Hematopoietic multipotent progenitor cell treated with erythropoietin and hydrocortisone succinate and interleukin-3 and kit ligand, for 15 days (in vitro differentiated cells): ENCODE measurements around the gene SLC25A43.
"Not testable (repeated sequence)": the region's sequence is repeated elsewhere in the genome, so short reads cannot be mapped to it uniquely, and the experiment has no call there.

Experiments
- DNase-seq: peaks from one replicate; pipeline ENCODE4 v3.0.0-alpha.2; 2015; ENCODE audit warnings: low spot score

The SLC25A43 gene

GRCh38 chrX:119398974-119399771, at the start of gene SLC25A43:
TSS of gene SLC25A43 (plus strand) at chrX:119399336. CDS start at chrX:119399404, 68 bp downstream.
- no peak for DNase-seq

- no peak for DNase-seq
Observed at GRCh38 chrX:119359618-119360382, 39.3 kb upstream of the SLC25A43 start.

DNA sequence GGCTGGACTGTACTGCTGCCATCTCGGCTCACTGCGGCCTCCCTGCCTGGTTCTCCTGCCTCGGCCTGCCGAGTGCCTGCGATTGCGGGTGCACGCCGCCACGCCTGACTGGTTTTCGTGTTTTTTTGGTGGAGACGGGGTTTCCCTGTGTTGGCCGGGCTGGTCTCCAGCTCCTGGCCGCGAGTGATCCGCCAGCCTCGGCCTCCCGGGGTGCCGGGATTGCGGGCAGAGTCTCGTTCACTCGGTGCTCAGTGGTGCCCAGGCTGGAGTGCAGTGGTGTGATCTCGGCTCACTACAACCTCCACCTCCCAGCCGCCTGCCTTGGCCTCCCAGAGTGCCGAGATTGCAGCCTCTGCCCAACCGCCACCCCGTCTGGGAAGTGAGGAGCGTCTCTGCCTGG, 37.7 kb upstream of the SLC25A43 start:
- not testable (repeated sequence) for DNase-seq

DNA sequence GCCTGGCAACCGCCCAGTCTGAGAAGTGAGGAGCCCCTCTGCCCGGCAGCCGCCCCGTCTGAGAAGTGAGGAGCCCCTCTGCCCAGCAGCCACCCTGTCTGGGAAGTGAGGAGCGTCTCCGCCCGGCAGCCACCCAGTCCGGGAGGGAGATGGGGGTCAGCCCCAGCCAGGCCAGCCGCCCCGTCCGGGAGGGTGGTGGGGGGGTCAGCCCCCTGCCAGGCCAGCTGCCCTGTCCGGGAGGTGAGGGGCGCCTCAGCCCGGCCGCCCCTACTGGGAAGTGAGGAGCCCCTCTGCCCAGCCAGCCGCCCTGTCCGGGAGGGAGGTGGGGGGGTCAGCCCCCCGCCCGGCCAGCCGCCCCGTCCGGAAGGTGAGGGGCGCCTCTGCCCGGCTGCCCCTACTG, 37.1 kb upstream of the SLC25A43 start:
- DNase-seq, result not testable (repeated sequence)

GRCh38 chrX:119363391-119363790, 35.7 kb upstream of the SLC25A43 start:
- no peak for DNase-seq

GRCh38 chrX:119371861-119372260, 27.3 kb upstream of the SLC25A43 start:
- DNase-seq, result not testable (repeated sequence)

GRCh38 chrX:119374736-119375135, 24.4 kb upstream of the SLC25A43 start:
- no peak for DNase-seq

- no peak for DNase-seq
Observed at GRCh38 chrX:119375561-119375960, 23.6 kb upstream of the SLC25A43 start.

GRCh38 chrX:119376312-119376711, 22.8 kb upstream of the SLC25A43 start:
- no peak for DNase-seq

DNA sequence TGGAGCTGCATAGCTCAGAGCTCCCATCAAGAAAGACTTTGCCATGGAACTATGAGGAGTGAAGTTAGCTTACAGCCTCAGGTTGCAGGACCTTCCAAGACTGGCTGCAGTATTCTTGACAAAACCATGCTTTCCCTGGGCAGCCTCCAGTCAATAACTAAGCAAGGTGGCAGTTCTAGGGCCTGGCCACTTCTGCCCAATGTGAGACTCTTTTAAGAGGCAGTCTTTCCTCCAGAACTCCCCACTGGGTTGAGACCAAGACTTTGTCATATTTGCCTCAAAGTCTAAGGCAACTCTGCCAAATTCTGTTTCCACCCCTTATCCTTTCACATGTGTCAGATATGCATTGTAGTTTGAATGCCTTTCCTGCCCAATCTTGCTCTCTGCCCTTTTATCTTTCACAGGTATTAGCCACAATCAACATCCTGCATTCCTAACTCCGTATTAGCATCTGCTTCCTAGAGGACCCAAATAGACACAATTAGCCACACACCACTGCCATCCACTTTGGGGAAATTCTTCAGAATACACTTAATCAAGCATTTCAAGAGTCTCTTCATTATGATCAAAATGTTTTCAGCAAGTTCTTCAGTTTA, 17.7 kb upstream of the SLC25A43 start:
- no peak for DNase-seq

- no peak for DNase-seq
Observed at GRCh38 chrX:119382606-119383005, 16.5 kb upstream of the SLC25A43 start.

- DNase-seq, result not testable (repeated sequence)
Observed at GRCh38 chrX:119386685-119387084, 12.5 kb upstream of the SLC25A43 start.

DNA sequence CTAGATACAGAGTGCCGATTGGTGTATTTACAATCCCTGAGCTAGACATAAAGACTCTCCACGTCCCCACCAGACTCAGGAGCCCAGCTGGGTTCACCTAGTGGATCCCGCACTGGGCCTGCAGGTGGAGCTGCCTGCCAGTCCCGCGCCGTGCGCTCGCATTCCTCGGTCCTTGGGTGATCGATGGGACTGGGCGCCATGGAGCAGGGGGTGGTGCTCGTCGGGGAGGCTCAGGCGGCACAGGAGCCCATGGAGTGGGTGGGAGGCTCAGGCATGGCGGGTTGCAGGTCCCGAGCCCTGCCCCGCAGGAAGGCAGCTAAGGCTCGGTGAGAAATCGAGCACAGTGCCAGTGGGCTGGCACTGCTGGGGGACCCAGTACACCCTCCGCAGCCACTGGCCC, 11.7 kb upstream of the SLC25A43 start:
- not testable (repeated sequence) for DNase-seq

DNA sequence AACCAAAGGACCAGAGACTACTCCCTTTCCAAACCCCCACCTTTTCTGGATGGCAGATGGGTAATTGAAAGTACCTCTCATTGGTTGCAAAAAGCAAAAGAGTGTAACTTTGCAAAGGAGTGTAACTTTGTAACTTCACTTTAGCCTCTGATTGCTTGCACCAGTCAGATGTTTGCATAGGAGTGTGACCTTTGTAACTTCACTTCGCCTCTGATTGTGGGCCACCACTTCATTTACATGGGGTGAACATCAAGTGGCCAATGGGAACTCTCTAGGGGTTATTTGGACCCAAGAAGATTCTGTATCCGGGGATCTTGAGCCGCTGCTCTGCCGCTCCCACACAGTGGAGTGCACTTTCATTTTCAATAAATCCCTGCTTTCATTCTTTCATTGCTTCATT, 9.9 kb upstream of the SLC25A43 start:
- DNase-seq, result no peak

DNA sequence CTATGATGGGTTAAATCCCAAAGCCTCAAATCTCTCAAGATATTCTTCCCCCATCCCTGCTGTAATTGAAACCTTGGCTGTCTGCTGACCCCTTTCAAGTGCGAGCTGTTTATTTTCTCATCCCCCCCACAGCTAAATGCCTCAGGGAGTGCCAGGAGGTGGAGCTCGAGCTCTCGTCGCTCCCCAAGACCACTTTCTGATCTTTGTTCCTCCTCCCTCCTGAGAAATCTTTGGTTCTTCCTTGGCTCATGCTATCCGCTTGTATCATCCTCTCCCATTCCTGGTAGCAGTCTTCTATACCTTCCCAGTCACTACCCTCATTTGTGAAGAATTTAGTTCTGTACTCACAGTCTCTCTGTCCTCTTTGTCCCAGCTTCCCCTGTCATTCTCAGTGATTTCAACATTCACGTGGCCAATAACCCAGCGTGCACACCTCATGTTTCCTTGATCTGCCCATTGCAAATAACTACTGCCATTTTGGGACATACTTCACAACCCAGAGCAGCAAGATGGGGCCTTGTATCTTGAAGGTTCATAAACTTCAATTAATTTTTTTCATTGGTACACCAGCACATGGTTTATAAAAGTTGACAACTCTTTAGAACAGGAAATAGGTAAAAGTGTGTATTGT, 9.2 kb upstream of the SLC25A43 start:
- DNase-seq, result no peak

DNA sequence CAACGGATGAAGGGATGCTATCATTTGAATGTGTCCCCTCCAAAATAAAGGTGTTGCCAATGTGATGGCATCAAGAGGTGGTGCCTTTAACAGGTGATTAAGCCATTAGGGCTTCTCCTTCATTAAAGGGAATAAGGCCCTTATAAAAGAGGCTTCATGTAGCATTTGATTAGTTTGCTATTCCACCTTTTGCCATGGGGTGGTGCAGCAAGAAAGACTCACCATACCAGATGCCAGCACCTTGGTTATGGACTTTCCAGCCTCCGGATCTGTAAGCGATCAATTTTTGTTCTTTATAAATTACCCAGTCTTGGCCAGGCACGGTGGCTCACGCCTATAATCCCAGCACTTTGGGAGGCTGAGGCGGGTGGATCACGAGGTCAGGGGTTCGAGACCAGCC, 7.9 kb upstream of the SLC25A43 start:
- no peak for DNase-seq

GRCh38 chrX:119393144-119393543, 6.0 kb upstream of the SLC25A43 start:
- DNase-seq, result no peak

DNA sequence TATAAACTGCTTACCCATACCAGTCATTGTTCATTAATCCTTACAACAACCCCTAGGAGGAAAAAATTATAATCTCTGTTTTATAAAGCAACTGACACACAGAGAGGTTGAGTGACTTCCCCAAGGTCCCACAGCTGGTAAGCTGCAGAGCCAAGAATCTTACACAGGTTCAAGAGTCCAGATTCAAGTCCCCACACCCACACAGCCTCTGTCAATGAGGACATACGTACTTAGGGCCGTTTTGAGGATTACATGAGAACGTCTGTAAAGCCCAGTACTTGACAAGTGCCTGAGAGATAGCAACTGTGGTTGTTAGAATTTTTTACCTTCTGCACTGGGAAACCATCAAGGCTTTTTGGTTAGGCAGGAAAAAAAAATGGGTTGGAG, 556 bp upstream of the SLC25A43 start:
- no peak for DNase-seq

- DNase-seq, result no peak
Observed at GRCh38 chrX:119399772-119400101, 601 bp downstream of the SLC25A43 start.

GRCh38 chrX:119401569-119401968, 2.4 kb downstream of the SLC25A43 start:
- DNase-seq, result no peak

GRCh38 chrX:119402588-119402987, 3.5 kb downstream of the SLC25A43 start:
- no peak for DNase-seq

DNA sequence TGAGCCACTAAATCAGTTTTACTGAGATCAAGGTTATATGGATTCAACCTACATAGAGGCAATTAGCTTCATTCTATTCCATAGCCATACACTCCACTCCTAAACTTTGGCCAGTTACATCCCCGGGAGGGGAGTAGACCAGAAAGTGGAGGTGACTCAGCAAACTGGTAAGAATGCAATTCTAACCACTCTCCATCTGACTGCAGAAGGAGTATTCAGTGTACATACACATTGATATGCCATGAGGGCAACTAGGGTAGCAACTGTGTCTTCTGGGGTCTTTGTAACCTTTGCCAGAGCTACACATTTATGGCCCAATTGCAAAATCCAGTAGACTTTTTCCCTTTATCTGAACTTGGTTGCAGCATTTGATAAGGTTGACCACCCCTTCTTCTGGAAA, 7.6 kb downstream of the SLC25A43 start:
- no peak for DNase-seq

GRCh38 chrX:119407681-119408080, 8.5 kb downstream of the SLC25A43 start:
- DNase-seq, result no peak
